DND-41 (cell line): ENCODE data around the gene SLC6A19.

ENCODE experiments used
- CTCF ChIP-seq: IDR thresholded peaks from 2 replicates; pipeline ENCODE4 v1.5.1; 2012; ENCODE audit warnings: borderline replicate concordance, low read length, moderate library complexity, mild to moderate bottlenecking; ENCODE audit not compliant: poor library complexity, severe bottlenecking; ENCODE audit errors: extremely low read depth
- EZH2 ChIP-seq: IDR thresholded peaks from 3 replicates; pipeline ENCODE4 v1.6.1; 2012; ENCODE audit warnings: borderline replicate concordance, low read depth, mild to moderate bottlenecking, moderate library complexity, low read length, inconsistent platforms; ENCODE audit not compliant: severe bottlenecking

DNA sequence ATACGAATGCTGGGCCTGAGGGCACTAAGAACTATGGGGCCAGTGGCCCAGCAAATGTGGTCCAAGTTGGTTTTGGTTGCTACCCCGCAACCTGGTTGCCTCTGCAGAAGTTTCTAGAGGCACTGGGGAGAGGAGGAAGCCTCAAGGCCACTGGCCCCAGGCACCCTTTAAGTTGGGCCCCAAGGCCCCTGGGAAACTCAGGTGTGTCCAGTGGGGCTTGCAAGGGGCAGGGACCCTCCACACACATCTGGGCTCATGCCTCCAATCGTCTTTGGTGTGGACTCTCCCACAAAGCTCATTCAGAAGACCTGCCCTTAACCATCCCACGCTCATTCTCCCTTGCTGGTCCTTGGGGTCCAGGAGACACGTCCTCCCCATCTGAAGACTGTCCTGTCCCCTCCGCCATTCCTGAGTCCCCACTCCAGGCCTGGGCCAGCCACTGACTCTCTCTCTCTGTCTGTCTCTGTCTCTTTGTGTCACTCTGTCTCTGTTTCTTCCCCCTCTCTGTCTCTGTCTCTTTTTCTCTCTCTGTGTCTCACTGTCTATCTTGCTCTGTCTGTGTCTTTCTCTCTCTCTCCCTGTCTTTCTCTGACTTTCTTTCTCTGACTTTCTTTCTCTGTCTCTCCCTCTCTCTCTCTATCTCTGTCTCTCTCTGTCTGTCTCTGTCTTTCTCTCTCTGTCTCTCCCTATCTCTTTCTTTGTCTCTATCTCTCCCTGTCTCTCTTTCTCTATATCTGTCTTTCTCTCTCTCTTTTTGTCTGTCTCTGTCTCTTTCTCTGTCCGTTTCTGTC lies 3.3 kb upstream of the SLC6A19 start:
- TF ChIP-seq CTCF = no peak
- TF ChIP-seq EZH2 = no peak
